Measurements from ENCODE around the gene TSC22D1. TPM values are rescaled to one million over a fixed set of nuclear protein-coding genes. Genes with fewer than 3 reads are reported as not detected.

Gene TSC22D1
- total RNA-seq, 1 experiment from 2014 or later = 72.5 TPM

GRCh38 chr13:44605721-44606120, 29.6 kb upstream of the TSC22D1 start:
- Mint-ChIP-seq H3K27ac (no peak overlapping the region), H3K27me3 (ENCODE audit: low read depth) (no peaks in the 10 kb centered on the region), H3K9me3 (peaks cover 18% of the 10 kb centered on the region), H3K36me3 (peaks cover 6% of the 10 kb centered on the region), H3K4me3 (no peak overlapping the region), H3K4me1 (no peaks in the 10 kb centered on the region)
- CTCF ChIA-PET = no interaction called here
- POLR2A ChIA-PET = no interaction called here
- DNase-seq (ENCODE audit: low spot score) (no peak), ATAC-seq (no peak)
- no peak for TF ChIP-seq ZNF232 (CRISPR knock-in tag; IDR thresholded peaks at IDR 0.05)
- TF ChIP-seq MXD4 (CRISPR knock-in tag; IDR thresholded peaks at IDR 0.05; ENCODE audit: borderline replicate concordance) = no peak
- TF ChIP-seq GTF2I (CRISPR knock-in tag; conservative IDR thresholded peaks at IDR 0.05) = no peak
- TF ChIP-seq GRHL2 (CRISPR knock-in tag; IDR thresholded peaks at IDR 0.05; ENCODE audit: insufficient replicate concordance, severe bottlenecking) = no peak
- TF ChIP-seq NFE2L1 (CRISPR knock-in tag; IDR thresholded peaks at IDR 0.05) = no peak
- no peak for TF ChIP-seq ATF2 (CRISPR knock-in tag; IDR thresholded peaks at IDR 0.05; ENCODE audit: borderline replicate concordance, low read depth)
- TF ChIP-seq JAZF1 (CRISPR knock-in tag; IDR thresholded peaks at IDR 0.05) = no peak
- TF ChIP-seq NFATC4 (CRISPR knock-in tag; IDR thresholded peaks at IDR 0.05) = no peak
- no peak for TF ChIP-seq TP53 (CRISPR knock-in tag; IDR thresholded peaks at IDR 0.05)
- no peak for TF ChIP-seq AR (CRISPR knock-in tag; IDR thresholded peaks at IDR 0.05)
- no peak for TF ChIP-seq HMGXB4 (CRISPR knock-in tag; IDR thresholded peaks at IDR 0.05)

- Mint-ChIP-seq H3K27me3 (ENCODE audit: low read depth) (no peaks in the 10 kb centered on the region), H3K9me3 (peaks cover 14% of the 10 kb centered on the region), H3K36me3 (peaks cover 3% of the 10 kb centered on the region), H3K4me3 (no peak overlapping the region), H3K27ac (peak overlapping the region; percentile 13; the same call in 1 of the 2 replicates), H3K4me1 (no peaks in the 10 kb centered on the region)
- ChIA-PET POLR2A (no interaction called here), CTCF (no interaction called here)
- TF ChIP-seq E2F1 (CRISPR knock-in tag; IDR thresholded peaks at IDR 0.05) (no peak), STAT6 (CRISPR knock-in tag; conservative IDR thresholded peaks at IDR 0.05; ENCODE audit: low read depth) (no peak), CTCF (IDR thresholded peaks at IDR 0.05) (no peak), CREM (CRISPR knock-in tag; IDR thresholded peaks at IDR 0.05) (no peak), ZNF219 (CRISPR knock-in tag; IDR thresholded peaks at IDR 0.05; ENCODE audit: borderline replicate concordance) (no peak), ELF4 (CRISPR knock-in tag; IDR thresholded peaks at IDR 0.05; ENCODE audit: low read depth) (no peak)
- DNase-seq (ENCODE audit: low spot score) = no peak
- no peak for ATAC-seq
Measured at GRCh38 chr13:44605275-44605674, 29.1 kb upstream of the TSC22D1 start.

All from WTC11 (cell line).